PC-9 (cell line): ENCODE data around the gene CHSY1. TPM values are rescaled to one million over a fixed set of nuclear protein-coding genes. Genes with fewer than 3 reads are reported as not detected.

Source experiments
- total RNA-seq: library from RNA; stranded (reverse); gene quantifications from 2 replicates; pipeline ENCODE4 v1.2.3, GENCODE V29; 2021

Gene CHSY1
- total RNA-seq, 1 experiment from 2014 or later, result 10.7 TPM

Other genes with a start within 250 kb of the CHSY1 start
- gene SELENOS, start 25.4 kb upstream of the CHSY1 start, total RNA-seq, result 20.8 and 28.6 TPM in 2 replicates
- gene SNRPA1, start 43.2 kb upstream of the CHSY1 start, total RNA-seq, result 71.6 and 95.0 TPM in 2 replicates
- gene PCSK6, start 237.7 kb upstream of the CHSY1 start, total RNA-seq, result 26.3 and 27.2 TPM in 2 replicates